Fibroblast of skin of scalp (primary cell): Measurements from ENCODE around the gene RAB4B.
"Not testable (repeated sequence)": the region's sequence is repeated elsewhere in the genome, so short reads cannot be mapped to it uniquely, and the experiment has no call there.

Experiments
- DNase-seq: peaks from one replicate; pipeline ENCODE4 v3.0.0-alpha.2; 2013

RAB4B gene

DNA sequence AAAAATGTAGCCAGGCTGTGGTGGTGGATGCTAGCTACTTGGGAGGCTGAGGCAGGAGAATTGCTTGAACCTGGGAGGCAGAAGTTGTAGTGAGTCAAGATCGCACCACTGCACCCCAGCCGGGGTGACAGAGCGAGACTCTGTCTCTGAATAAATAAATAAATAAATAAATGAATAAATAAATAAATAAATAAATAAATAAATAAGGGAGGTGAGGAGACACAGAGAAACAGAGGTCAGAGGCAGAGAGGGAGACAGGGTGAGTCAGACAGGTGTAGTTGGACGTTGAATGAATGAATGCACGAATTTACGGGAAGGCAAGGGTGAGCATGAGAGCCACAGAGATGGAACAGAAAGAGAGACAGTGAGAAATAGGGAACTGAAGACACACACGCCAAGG lies 3.1 kb downstream of the RAB4B start:
- no peak for DNase-seq

- DNase-seq: no peak
Observed at GRCh38 chr19:40783711-40784110, 5.7 kb downstream of the RAB4B start.

DNA sequence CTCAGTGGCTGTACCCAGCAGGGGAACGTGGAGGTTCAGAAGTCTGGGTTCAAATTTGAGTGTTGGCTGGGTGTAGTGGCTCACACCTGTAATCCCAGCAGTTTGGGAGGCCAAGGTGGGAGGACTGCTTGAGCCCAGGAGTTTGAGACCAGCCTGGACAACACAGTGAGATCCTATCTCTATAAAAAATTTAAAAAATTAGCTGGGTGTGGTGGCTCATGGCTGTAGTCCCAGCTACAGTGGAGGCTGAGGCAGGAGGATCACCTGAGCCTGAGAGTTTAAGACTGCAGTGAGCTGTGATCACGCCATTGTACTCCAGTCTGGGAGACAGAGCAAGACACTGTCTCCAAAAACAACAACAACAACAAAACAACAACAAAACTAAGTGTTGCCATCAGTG lies 6.1 kb downstream of the RAB4B start:
- not testable (repeated sequence) for DNase-seq

DNA sequence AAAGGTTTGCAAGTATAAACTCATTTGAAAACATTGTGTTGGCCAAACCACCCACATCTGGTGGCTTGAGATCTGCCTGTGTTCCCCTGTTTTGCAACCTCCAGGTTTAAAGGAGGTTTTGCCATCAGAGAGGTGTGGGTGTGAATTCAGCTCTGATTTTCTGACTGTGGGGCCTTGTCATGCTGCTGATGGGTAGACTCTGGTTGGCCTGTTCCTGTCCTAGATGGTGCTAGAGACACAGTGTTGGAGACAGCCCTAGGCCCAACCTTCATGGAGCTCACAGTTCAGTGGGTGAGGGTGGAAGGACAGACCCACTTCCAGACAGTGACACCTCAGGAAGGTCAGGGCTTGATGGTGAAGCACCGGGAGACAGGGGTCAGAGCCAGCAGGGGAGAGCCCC lies 7.5 kb downstream of the RAB4B start:
- DNase-seq: no peak

DNA sequence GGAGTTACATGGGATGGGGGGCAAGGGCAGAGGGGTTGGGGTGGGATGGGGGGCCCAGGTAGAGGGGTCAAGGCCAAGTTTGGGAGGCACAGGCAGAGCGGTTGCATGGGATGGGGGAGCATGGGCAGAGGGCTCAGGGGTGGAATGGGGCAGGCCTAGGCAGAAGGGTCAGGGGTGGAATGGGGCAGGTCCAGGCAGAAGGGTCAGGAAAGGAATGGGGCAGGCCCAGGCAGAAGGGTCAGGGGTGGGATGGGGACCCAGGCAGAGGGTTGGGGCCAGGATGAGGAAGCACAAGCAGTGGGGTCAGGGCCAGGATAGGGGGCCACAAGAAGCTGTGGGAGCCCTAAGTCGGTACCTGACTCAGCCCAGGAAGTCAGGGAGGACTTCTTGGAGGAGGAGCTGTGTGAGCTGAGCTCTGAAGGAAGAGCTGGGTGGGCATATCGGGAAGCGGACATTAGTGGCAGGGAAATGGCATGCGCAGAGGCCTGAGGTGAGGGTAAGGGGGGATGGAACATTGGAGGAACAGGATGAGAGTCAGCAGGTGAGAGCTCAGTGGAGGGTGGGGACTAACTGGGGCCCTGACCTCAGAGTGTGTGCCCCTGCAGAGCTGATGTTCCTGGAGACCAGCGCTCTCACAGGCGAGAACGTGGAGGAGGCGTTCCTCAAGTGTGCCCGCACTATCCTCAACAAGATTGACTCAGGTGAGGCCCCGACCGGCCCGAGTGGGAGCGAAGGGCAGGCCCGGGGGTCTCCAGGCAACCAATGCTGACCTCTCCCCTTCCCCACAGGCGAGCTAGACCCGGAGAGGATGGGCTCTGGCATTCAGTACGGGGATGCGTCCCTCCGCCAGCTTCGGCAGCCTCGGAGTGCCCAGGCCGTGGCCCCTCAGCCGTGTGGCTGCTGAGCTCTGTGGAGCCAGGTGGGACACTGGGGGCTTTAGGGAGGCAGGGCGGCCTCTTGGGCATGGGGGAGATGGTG lies 8.3 kb downstream of the RAB4B start:
- no peak for DNase-seq

DNA sequence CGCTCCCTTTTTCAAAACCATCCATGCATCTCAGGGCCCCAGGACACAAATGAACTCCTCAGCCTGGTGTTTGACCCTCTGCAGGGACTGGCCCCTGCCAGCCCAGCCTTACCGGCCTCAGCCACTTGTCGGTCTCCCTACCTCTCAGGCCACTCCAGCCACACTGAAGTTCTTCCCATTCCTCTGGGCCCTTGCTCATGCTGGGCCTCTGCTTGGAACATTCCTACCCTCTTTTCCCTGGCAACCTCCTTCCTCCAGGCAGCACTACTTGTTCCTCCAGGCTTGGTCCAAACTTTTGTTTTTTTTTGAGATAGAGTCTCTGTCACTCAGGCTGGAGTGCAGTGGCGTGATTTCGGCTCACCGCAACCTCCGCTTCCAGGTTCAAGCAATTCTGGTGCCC lies 13.3 kb downstream of the RAB4B start:
- no peak for DNase-seq

DNA sequence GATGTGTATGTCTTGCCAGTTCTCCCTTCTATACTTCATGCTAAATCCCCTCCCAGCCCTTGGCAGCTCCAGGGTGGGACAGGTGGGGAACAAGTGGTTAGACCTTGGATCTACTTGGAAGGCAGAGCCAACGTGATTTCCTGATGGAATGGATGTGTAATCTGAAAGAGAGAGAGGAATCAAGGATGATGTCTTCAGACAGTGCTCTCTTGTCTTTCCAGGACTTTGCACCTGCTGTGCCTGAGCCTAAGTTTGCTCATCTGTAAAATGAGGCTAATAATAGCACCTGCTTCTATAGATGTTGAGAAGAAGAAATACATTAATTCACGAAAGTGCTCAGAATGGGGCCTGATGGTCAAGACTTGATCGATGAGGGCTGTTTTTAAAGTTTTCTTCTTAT lies 13.9 kb downstream of the RAB4B start:
- no peak for DNase-seq

DNA sequence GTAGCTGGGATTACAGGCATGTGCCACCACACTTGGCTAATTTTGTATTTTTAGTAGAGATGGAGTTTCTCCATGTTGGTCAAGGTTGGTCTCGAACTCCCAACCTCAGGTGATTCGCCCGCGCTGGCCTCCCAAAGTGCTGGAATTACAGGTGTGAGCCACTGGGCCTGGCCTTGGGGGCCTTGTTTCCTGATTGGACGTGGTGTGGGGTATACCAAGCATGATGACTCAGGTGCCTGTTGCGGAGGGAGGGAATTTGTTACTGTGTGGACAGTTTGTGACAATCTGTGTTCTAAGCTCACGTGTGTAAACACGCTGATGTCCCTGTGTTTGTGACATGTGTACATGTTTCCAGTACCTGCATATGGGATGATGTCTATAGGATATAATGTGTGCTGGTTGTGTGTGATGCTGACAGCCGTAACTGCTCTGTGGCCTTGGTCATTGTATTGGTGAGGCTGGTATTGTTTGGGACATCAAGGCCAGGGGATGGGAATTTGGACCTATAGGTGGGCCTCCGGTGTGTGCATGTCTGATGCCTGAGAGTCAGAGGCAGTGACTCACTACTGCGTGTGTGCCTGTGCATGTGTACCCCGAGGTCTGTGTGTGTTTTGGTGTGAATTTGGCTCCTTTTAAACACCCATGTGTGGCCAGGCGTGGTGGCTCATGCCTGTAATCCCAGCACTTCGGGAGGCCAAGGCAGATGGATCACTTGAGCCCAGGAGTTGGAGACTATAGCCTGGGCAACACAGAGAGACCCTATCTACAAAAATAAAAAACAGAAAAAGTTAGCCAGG lies 19.3 kb downstream of the RAB4B start:
- DNase-seq: no peak

- DNase-seq: peak; percentile 51
Observed at GRCh38 chr19:40797963-40798682, 20.1 kb downstream of the RAB4B start.

GRCh38 chr19:40798683-40799557 lies 20.9 kb downstream of the RAB4B start, which contains the start of gene EGLN2:
EGLN2 (plus strand) TSS chr19:40799191; CDS start chr19:40800573, 1,382 bp downstream.
- DNase-seq: peak; percentile 100

- DNase-seq: no peak
Observed at GRCh38 chr19:40799558-40800338, 21.7 kb downstream of the RAB4B start.

DNA sequence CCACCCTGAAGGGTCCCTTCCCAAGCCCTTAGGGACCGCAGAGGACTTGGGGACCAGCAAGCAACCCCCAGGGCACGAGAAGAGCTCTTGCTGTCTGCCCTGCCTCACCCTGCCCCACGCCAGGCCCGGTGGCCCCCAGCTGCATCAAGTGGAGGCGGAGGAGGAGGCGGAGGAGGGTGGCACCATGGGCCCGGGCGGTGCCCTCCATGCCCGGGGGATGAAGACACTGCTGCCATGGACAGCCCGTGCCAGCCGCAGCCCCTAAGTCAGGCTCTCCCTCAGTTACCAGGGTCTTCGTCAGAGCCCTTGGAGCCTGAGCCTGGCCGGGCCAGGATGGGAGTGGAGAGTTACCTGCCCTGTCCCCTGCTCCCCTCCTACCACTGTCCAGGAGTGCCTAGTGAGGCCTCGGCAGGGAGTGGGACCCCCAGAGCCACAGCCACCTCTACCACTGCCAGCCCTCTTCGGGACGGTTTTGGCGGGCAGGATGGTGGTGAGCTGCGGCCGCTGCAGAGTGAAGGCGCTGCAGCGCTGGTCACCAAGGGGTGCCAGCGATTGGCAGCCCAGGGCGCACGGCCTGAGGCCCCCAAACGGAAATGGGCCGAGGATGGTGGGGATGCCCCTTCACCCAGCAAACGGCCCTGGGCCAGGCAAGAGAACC lies 22.4 kb downstream of the RAB4B start:
- no peak for DNase-seq

- DNase-seq: no peak
Observed at GRCh38 chr19:40800997-40801377, 22.9 kb downstream of the RAB4B start.

DNA sequence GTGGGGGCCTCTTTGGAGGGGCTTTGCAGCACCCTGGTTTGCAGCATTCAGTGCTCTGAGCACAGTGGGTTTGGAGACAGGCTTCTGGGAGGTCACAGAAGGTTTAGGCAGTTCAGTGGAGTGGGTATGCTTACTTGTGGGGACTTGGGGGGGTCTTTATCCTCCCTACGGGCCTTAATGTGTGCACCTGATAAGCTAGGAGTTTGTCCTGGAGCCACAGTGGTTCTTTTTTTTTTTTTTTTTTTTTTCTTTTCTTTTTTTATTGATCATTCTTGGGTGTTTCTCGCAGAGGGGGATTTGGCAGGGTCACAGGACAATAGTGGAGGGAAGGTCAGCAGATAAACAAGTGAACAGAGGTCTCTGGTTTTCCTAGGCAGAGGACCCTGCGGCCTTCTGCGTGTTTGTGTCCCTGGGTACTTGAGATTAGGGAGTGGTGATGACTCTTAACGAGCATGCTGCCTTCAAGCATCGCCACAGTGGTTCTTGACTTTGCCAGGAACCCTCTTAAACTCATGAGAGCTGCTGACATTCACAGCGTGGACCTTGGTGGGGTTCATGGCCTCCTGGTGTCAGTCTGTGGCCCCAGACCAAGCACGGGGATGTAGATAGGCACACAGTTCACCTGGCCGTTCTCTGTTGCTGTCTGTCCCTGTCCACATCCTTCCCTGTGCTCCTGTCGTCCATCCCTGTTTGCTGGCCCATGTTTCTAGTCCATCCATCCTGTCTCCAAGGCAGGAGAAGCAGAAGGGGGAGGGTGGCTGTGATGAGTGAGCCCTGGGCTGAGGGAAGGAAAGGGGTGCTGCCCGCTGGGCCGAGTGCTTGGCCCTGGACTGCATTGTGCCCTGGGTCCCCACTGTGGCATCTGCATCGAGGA lies 23.6 kb downstream of the RAB4B start:
- DNase-seq: no peak

GRCh38 chr19:40802300-40803169 lies 24.5 kb downstream of the RAB4B start:
- no peak for DNase-seq

DNA sequence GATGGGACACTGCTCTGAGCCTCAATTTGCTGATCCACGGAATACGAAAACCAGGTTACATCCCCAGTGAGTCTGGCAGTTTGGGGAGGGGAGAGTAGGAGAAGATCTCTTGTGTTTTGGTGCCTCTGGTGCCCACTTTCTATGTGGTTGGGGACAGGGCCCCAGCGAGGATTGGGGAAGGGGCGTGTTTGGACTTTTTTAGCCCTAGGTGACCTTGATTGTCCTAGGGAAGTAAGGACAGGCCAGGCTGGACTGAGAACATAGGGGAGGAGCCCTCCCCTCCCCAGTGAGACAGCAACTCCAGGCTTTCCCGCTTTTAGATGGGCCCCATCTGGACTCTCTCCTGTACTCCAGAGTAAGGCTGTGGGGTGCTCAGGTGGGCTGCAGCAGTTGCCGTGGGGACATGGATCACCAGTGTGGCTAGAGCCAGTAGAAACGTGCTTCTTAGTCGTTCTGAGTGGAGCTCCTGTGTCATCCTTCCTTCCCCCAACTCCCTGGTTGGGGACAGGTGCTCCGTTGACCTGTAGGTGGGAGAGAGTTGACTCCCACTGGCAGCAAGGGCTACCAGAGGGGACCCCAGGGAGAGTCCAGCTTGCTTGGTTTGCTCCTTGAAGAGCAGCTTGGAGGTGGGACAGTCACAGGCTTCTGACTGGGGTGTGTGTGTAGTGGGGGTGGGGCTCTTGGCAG lies 25.3 kb downstream of the RAB4B start:
- DNase-seq: no peak
